ENCODE measurements around the gene ASB13.

ASB13 gene

DNA sequence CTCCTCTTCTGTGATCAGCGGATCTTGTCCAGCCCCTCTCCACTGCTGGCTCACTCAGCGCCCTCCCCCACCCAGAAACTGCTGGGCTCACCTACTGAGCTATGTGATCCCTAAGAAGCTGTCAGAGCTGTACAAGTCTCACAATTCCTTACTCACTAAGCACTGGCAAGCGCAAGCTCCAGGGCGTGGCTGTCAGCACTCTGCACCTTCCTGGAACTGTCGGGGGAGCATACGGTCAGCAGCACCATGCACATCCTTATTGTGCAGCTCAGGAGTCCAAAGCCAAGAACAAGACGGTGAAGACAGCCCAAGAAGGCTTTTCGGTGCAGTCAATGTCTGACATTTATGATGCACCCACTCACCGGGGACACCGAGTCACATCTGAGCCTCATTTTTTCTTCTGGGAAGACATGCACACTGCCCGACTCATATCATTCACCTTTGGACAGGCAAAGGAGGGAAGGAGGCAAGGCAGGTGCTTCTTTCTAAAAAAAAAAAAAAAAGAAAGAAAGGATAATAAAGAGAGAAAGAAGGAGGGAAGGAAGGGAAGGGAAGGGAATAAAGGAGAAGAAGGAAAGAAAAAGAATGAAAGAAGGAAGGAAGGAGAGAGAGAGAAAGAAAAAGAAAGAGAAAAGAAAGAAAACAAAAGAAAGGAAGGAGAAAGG, 56.3 kb downstream of the ASB13 start:
- peak overlapping the region in 1 of 2 donors; percentile 3 for H3K4me3 ChIP-seq (ENCODE audit: low read depth in 1 of 2, low read length in 2 of 2)
- H3K4me1 ChIP-seq (ENCODE audit: control insufficient read depth in 1 of 2, insufficient read depth in 2 of 2, low read length in 2 of 2) = peaks cover 7% of the 10 kb centered on the region in 2 donors
- no peaks in the 10 kb centered on the region for H3K36me3 ChIP-seq (ENCODE audit: control insufficient read depth in 1 of 2, insufficient read depth in 2 of 2, low read length in 2 of 2)
- H3K27ac ChIP-seq (ENCODE audit: low read length) = peak overlapping the region; percentile 67
- H3K27me3 ChIP-seq (ENCODE audit: low read depth, low read length) = no peaks in the 10 kb centered on the region
- no peaks in the 10 kb centered on the region for H3K9me3 ChIP-seq (ENCODE audit: control insufficient read depth in 1 of 2, low read length in 2 of 2)

DNA sequence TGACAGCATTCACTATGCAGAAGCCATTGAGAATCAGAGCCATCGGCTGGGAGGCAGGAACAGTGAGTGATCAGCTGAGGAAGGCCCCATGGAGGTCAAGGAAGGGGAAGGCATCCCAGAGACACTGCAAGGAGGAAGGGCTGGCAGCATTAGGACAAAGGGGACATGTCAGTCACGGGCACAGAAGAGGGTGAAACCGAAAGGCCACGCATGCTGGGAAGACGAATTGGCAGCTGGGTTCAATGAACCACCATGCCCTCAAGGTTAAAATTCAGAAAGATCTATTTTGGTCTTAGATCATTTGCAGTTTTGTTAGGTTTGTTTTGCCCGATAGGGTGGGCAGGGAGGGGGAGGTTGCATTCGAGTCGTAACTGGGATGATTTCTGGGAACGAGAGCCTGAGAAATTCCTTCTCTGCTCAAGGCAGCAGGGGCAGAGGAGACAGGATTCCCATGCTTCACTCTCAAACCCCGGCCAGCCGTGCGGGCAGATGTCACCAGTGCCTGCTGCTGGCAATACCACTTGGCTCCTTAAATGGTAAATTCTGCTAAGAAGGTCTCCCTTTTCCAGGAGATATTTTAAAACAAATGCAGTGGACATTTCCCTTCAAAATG, 57.7 kb downstream of the ASB13 start:
- Histone ChIP-seq H3K4me1 (ENCODE audit: control insufficient read depth in 1 of 2, insufficient read depth in 2 of 2, low read length in 2 of 2) (peaks cover 0 to 1% of the 10 kb centered on the region in 2 donors), H3K4me3 (ENCODE audit: low read depth in 1 of 2, low read length in 2 of 2) (no peak overlapping the region), H3K36me3 (ENCODE audit: control insufficient read depth in 1 of 2, insufficient read depth in 2 of 2, low read length in 2 of 2) (no peaks in the 10 kb centered on the region), H3K27ac (ENCODE audit: low read length) (peak overlapping the region; percentile 67), H3K9me3 (ENCODE audit: control insufficient read depth in 1 of 2, low read length in 2 of 2) (no peaks in the 10 kb centered on the region), H3K27me3 (ENCODE audit: low read depth, low read length) (no peaks in the 10 kb centered on the region)

DNA sequence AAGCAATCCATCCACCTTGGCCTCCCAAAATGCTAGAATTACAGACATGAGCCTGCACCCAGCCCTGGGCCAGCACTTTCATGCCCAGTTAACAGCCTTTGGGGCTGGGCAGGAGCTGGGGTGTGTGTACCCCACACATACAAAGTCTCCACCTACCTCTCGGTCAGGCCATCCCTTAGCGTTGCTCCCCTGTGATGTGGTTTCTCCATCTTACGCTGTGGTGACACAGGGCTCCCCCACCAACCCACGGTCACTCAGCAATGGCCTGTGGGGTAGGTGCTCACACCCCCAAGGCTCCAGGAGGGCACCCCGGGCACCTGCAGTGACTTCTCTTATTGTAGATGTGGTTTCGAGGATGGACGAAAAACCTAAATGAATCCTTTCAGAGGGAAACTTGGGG, 58.8 kb downstream of the ASB13 start:
- Histone ChIP-seq H3K9me3 (ENCODE audit: control insufficient read depth in 1 of 2, low read length in 2 of 2) (no peaks in the 10 kb centered on the region), H3K27ac (ENCODE audit: low read length) (no peak overlapping the region), H3K4me3 (ENCODE audit: low read depth in 1 of 2, low read length in 2 of 2) (no peak overlapping the region), H3K36me3 (ENCODE audit: control insufficient read depth in 1 of 2, insufficient read depth in 2 of 2, low read length in 2 of 2) (no peaks in the 10 kb centered on the region), H3K4me1 (ENCODE audit: control insufficient read depth in 1 of 2, insufficient read depth in 2 of 2, low read length in 2 of 2) (no peaks in the 10 kb centered on the region), H3K27me3 (ENCODE audit: low read depth, low read length) (no peaks in the 10 kb centered on the region)

GRCh38 chr10:5606864-5607263, 59.5 kb downstream of the ASB13 start:
- Histone ChIP-seq H3K36me3 (ENCODE audit: control insufficient read depth in 1 of 2, insufficient read depth in 2 of 2, low read length in 2 of 2) (no peaks in the 10 kb centered on the region), H3K9me3 (ENCODE audit: control insufficient read depth in 1 of 2, low read length in 2 of 2) (no peaks in the 10 kb centered on the region), H3K4me1 (ENCODE audit: control insufficient read depth in 1 of 2, insufficient read depth in 2 of 2, low read length in 2 of 2) (no peaks in the 10 kb centered on the region), H3K27me3 (ENCODE audit: low read depth, low read length) (no peaks in the 10 kb centered on the region), H3K4me3 (ENCODE audit: low read depth in 1 of 2, low read length in 2 of 2) (no peak overlapping the region), H3K27ac (ENCODE audit: low read length) (no peak overlapping the region)

- H3K4me1 ChIP-seq (ENCODE audit: control insufficient read depth in 1 of 2, insufficient read depth in 2 of 2, low read length in 2 of 2) = no peaks in the 10 kb centered on the region
- H3K27me3 ChIP-seq (ENCODE audit: low read depth, low read length) = no peaks in the 10 kb centered on the region
- H3K9me3 ChIP-seq (ENCODE audit: control insufficient read depth in 1 of 2, low read length in 2 of 2) = no peaks in the 10 kb centered on the region
- H3K4me3 ChIP-seq (ENCODE audit: low read depth in 1 of 2, low read length in 2 of 2) = no peak overlapping the region
- H3K36me3 ChIP-seq (ENCODE audit: control insufficient read depth in 1 of 2, insufficient read depth in 2 of 2, low read length in 2 of 2) = no peaks in the 10 kb centered on the region
- no peak overlapping the region for H3K27ac ChIP-seq (ENCODE audit: low read length)
These were observed 60.1 kb downstream of the ASB13 start for GRCh38 chr10:5606321-5606720.

DNA sequence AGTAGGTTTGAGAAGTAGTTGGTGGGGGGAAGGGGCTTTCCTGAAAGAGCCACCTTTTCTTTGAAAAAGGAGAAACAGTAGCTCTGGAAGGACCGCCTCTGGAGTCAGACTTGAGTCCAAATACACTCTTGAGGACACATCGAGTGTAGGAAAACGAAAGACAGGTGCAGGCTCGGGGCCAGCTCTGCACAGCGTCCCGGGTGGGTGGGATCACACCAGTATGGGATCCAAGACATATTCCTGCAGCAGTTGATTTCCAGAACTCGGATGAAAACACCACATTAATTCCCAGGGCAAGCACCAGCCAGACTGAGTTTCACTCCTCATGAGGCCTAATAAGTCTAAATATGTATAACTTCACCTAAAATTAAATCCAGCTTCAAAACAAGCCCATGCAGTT, 61.4 kb downstream of the ASB13 start:
- H3K9me3 ChIP-seq (ENCODE audit: control insufficient read depth in 1 of 2, low read length in 2 of 2) = no peaks in the 10 kb centered on the region
- H3K4me3 ChIP-seq (ENCODE audit: low read depth in 1 of 2, low read length in 2 of 2) = no peak overlapping the region
- H3K27me3 ChIP-seq (ENCODE audit: low read depth, low read length) = no peaks in the 10 kb centered on the region
- no peak overlapping the region for H3K27ac ChIP-seq (ENCODE audit: low read length)
- no peaks in the 10 kb centered on the region for H3K36me3 ChIP-seq (ENCODE audit: control insufficient read depth in 1 of 2, insufficient read depth in 2 of 2, low read length in 2 of 2)
- no peaks in the 10 kb centered on the region for H3K4me1 ChIP-seq (ENCODE audit: control insufficient read depth in 1 of 2, insufficient read depth in 2 of 2, low read length in 2 of 2)

GRCh38 chr10:5604236-5604925, 62.0 kb downstream of the ASB13 start:
- Histone ChIP-seq H3K9me3 (ENCODE audit: control insufficient read depth in 1 of 2, low read length in 2 of 2) (no peaks in the 10 kb centered on the region), H3K4me1 (ENCODE audit: control insufficient read depth in 1 of 2, insufficient read depth in 2 of 2, low read length in 2 of 2) (no peaks in the 10 kb centered on the region), H3K36me3 (ENCODE audit: control insufficient read depth in 1 of 2, insufficient read depth in 2 of 2, low read length in 2 of 2) (no peaks in the 10 kb centered on the region), H3K27me3 (ENCODE audit: low read depth, low read length) (no peaks in the 10 kb centered on the region), H3K4me3 (ENCODE audit: low read depth in 1 of 2, low read length in 2 of 2) (no peak overlapping the region), H3K27ac (ENCODE audit: low read length) (no peak overlapping the region)

- Histone ChIP-seq H3K4me3 (ENCODE audit: low read depth in 1 of 2, low read length in 2 of 2) (no peak overlapping the region), H3K36me3 (ENCODE audit: control insufficient read depth in 1 of 2, insufficient read depth in 2 of 2, low read length in 2 of 2) (no peaks in the 10 kb centered on the region), H3K4me1 (ENCODE audit: control insufficient read depth in 1 of 2, insufficient read depth in 2 of 2, low read length in 2 of 2) (no peaks in the 10 kb centered on the region), H3K9me3 (ENCODE audit: control insufficient read depth in 1 of 2, low read length in 2 of 2) (no peaks in the 10 kb centered on the region), H3K27ac (ENCODE audit: low read length) (no peak overlapping the region), H3K27me3 (ENCODE audit: low read depth, low read length) (no peaks in the 10 kb centered on the region)
These were observed 62.6 kb downstream of the ASB13 start for GRCh38 chr10:5603848-5604170.

GRCh38 chr10:5603091-5603847, 63.1 kb downstream of the ASB13 start:
- H3K36me3 ChIP-seq (ENCODE audit: control insufficient read depth in 1 of 2, insufficient read depth in 2 of 2, low read length in 2 of 2) = no peaks in the 10 kb centered on the region
- no peaks in the 10 kb centered on the region for H3K27me3 ChIP-seq (ENCODE audit: low read depth, low read length)
- H3K4me3 ChIP-seq (ENCODE audit: low read depth in 1 of 2, low read length in 2 of 2) = no peak overlapping the region
- no peaks in the 10 kb centered on the region for H3K4me1 ChIP-seq (ENCODE audit: control insufficient read depth in 1 of 2, insufficient read depth in 2 of 2, low read length in 2 of 2)
- no peak overlapping the region for H3K27ac ChIP-seq (ENCODE audit: low read length)
- no peaks in the 10 kb centered on the region for H3K9me3 ChIP-seq (ENCODE audit: control insufficient read depth in 1 of 2, low read length in 2 of 2)

GRCh38 chr10:5601826-5602495, 64.4 kb downstream of the ASB13 start:
- Histone ChIP-seq H3K4me3 (ENCODE audit: low read depth in 1 of 2, low read length in 2 of 2) (no peak overlapping the region), H3K9me3 (ENCODE audit: control insufficient read depth in 1 of 2, low read length in 2 of 2) (no peaks in the 10 kb centered on the region), H3K4me1 (ENCODE audit: control insufficient read depth in 1 of 2, insufficient read depth in 2 of 2, low read length in 2 of 2) (no peaks in the 10 kb centered on the region), H3K36me3 (ENCODE audit: control insufficient read depth in 1 of 2, insufficient read depth in 2 of 2, low read length in 2 of 2) (no peaks in the 10 kb centered on the region), H3K27me3 (ENCODE audit: low read depth, low read length) (no peaks in the 10 kb centered on the region), H3K27ac (ENCODE audit: low read length) (no peak overlapping the region)

GRCh38 chr10:5600908-5601307, 65.5 kb downstream of the ASB13 start:
- Histone ChIP-seq H3K4me1 (ENCODE audit: control insufficient read depth in 1 of 2, insufficient read depth in 2 of 2, low read length in 2 of 2) (no peaks in the 10 kb centered on the region), H3K27ac (ENCODE audit: low read length) (no peak overlapping the region), H3K36me3 (ENCODE audit: control insufficient read depth in 1 of 2, insufficient read depth in 2 of 2, low read length in 2 of 2) (no peaks in the 10 kb centered on the region), H3K9me3 (ENCODE audit: control insufficient read depth in 1 of 2, low read length in 2 of 2) (no peaks in the 10 kb centered on the region), H3K27me3 (ENCODE audit: low read depth, low read length) (no peaks in the 10 kb centered on the region), H3K4me3 (ENCODE audit: low read depth in 1 of 2, low read length in 2 of 2) (no peak overlapping the region)

Data from muscle layer of duodenum (tissue), 2 donors.